DMS153 (cell line): ENCODE results near the gene FNDC3B.

ENCODE experiments used
- DNase-seq: peaks from one replicate; lab custom pipeline; 2025; lab: John Stamatoyannopoulos, UW

FNDC3B gene

DNA sequence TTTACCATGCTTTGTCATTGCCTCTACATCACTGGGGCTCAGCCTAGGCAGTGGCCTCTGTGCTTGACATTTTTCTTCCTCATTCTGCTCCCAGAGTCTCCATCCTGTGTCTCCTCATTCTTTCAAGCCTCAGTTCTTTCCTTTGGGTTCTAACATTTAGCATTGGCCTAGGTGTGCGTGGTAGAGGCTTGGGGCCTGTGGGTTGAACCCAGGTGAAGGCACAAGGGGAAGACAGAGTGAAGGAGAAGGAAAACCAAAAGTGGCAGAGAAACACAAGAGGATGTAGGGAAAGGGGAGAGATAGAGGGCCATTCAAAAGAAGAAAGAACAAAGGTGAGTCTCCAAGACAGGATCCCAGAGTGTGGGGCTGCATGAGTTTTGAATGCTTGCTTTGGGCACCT lies 75.7 kb downstream of the FNDC3B start:
- DNase-seq: no peak

DNA sequence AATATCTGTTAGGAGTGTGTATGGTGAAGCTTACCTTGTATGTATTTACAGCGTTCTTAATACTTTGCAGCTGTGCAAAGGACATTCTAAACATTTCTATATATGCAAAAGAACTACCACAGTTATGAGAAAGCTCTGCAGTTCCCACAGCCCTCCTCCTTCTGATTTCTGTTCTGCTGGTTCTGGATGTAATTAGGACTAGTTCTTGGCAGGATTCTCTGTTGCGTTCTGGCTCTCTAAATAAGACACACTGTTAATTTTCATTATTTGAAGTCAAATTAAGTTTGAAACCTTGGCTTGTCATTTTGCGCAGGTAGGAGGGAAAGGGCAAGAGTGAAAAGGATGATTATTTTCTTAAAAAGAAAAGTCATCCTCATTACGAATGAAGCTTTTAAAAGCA lies 76.4 kb downstream of the FNDC3B start:
- DNase-seq: no peak

GRCh38 chr3:172118019-172118418 lies 78.6 kb downstream of the FNDC3B start:
- DNase-seq: no peak

- no peak for DNase-seq
Measured at GRCh38 chr3:172119266-172119969, 80.0 kb downstream of the FNDC3B start.

- DNase-seq: no peak
Measured at GRCh38 chr3:172120912-172121311, 81.5 kb downstream of the FNDC3B start.

DNA sequence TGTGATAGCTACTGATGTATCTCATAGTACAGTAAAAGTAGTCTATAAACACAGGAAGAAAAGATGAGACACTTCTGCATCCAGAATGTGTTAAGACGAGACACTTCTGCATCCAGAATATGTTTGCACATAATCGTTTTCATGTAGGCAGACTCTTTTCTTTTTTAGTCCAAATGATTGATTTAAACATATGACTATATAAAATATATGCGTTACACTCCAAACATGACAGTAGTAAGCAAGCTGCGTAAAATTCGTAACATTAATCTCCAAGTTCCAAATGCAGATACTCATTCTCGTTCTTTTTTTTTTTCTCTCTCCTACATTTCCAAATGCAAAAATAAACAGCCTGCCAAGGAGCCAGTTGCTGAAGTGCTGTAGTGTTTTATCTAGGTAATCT lies 82.6 kb downstream of the FNDC3B start:
- DNase-seq: no peak

DNA sequence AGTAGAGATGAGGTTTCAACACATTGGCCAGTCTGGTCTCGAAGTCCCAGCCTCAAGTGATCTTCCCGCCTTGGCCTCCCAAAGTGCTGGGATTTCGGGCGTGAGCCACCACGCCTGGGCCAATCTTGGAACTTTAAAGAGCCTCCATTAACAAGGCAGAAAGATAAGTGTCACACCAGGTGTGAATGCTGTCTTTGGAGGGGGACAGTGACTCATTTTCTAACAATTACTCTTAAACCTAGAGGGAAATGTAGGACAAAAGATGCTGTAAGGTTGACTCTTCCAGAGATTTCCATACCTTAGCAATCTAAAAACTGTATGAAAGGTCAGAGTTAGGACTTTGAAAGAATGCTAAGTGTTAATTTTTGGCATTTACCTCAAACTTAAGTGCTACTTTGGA lies 84.9 kb downstream of the FNDC3B start:
- DNase-seq: no peak

DNA sequence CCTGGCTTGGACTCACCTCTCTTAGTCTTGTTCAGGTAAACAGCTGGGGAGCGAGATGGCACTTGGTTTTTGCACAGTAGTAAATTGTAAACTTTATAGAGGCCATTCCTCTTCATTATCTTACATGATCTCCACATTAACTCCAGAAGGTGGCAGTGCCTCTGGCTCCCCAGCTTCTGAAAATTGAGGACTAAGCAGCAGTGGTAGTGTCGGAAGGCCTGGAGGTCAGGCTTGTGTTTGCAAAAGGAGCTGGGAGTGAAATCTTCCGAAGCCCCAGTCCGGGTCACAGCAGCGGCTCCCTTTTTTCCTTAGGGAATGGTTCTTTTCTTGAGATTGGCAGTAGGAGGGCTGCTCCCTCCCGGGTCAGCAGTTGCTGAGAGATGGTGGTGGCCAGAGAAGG lies 85.7 kb downstream of the FNDC3B start:
- no peak for DNase-seq

DNA sequence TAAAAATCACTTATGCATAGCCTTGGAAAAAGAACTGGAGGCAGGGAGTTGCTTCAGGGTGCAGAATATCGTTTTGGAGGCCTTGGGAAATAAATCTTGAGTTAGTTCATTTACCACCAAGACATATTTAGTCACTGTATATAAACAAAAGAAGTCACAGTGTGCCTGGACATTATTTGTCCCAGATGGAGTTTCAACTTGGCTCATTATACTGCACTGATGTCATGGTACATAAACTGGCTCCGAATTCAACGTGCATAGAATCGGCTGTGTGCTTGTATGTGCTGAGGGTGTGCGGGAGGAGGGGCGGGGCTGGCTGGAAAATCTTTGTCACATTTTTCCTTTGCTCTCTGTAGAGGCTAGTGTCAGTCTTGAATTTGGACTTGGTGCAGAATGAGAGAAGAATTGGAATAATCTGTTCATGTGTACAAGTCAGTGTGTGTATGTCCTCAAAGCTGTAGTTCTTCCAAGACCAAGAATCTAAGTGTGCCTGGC lies 86.6 kb downstream of the FNDC3B start:
- no peak for DNase-seq

DNA sequence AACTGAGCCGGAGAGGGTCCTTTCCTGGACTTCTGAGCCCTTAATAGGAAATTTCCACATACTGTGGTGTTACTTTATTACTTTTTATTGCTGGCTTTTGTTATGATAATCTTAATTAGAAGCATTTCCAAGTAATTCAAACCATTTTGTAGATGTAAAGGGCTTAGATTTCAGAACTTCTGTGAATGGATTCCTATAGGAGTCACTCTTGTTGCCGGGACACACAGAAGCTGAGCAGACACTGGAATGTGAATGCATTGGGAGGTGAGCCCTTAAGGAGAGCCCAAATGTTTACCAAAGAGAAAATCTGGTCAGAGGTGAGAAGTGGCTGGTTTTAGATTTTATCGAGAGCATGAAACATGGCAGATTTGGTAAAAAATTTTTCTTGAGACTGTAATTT lies 87.4 kb downstream of the FNDC3B start:
- no peak for DNase-seq

- DNase-seq: no peak
Measured at GRCh38 chr3:172127141-172127540, 87.8 kb downstream of the FNDC3B start.

- no peak for DNase-seq
Measured at GRCh38 chr3:172127929-172128580, 88.7 kb downstream of the FNDC3B start.

- no peak for DNase-seq
Measured at GRCh38 chr3:172128858-172129257, 89.5 kb downstream of the FNDC3B start.

GRCh38 chr3:172129498-172129849 lies 90.1 kb downstream of the FNDC3B start:
- DNase-seq: no peak

GRCh38 chr3:172129850-172130716 lies 90.7 kb downstream of the FNDC3B start:
- DNase-seq: peak; percentile 15

DNA sequence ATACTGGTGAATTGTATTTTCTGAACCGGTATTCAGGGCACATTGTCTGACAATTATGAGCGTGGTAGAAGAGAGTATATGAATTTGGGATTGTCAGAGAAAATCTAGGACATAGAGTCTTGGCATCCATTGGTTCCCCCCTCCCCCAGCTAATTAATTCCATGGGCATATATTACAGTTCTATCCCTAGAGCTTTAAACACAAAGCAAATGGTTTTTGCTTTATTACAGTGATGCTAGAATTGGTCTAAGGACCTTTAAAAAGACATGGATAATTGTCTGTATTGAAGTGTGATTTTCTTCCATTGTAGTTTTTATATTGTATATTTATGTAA lies 91.3 kb downstream of the FNDC3B start:
- no peak for DNase-seq

GRCh38 chr3:172131746-172132145 lies 92.4 kb downstream of the FNDC3B start:
- no peak for DNase-seq

- no peak for DNase-seq
Measured at GRCh38 chr3:172132159-172132586, 92.8 kb downstream of the FNDC3B start.

- no peak for DNase-seq
Measured at GRCh38 chr3:172132721-172133311, 93.4 kb downstream of the FNDC3B start.

DNA sequence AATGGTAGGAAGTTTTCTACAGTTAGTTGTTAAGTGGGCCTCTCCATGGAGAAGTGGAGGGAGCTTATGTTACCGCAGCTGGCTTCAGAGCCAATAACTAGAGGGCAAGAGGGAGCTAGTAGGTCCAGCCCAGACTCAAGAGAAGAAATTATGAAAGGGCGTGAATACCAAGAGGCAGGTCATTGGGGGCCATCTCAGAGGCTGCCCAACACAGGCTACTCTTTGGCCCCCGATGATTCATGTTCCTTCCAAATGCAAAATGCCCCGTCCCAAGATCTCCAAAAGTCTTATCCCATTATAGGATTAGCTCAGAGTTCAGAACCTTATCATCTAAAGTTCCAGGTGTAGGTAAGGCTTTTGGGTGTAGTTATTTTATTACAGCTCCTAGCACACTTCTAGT lies 94.5 kb downstream of the FNDC3B start:
- no peak for DNase-seq

GRCh38 chr3:172134352-172134751 lies 95.0 kb downstream of the FNDC3B start:
- DNase-seq: no peak

GRCh38 chr3:172135185-172135584 lies 95.8 kb downstream of the FNDC3B start:
- no peak for DNase-seq

DNA sequence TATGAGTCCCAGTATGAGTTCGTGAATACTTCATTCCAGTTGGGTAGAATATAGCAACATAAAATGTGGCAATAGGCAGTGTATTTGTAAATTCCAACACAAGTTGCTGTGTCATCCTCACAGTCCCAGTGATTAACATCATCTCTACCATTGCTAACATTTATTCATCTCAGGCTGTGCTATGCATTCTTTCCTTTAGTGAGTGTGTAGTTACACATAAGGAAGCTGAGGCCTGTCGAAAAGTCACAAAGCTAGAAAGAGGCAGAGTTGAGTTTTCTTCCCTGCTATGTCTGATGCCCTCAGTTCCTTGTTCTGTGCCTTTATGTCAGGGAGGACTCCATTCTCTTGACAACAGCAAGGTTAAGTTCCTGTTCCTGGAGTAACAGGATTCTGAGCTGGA lies 96.4 kb downstream of the FNDC3B start:
- no peak for DNase-seq
